ENCODE data around the gene HOGA1.

DNA sequence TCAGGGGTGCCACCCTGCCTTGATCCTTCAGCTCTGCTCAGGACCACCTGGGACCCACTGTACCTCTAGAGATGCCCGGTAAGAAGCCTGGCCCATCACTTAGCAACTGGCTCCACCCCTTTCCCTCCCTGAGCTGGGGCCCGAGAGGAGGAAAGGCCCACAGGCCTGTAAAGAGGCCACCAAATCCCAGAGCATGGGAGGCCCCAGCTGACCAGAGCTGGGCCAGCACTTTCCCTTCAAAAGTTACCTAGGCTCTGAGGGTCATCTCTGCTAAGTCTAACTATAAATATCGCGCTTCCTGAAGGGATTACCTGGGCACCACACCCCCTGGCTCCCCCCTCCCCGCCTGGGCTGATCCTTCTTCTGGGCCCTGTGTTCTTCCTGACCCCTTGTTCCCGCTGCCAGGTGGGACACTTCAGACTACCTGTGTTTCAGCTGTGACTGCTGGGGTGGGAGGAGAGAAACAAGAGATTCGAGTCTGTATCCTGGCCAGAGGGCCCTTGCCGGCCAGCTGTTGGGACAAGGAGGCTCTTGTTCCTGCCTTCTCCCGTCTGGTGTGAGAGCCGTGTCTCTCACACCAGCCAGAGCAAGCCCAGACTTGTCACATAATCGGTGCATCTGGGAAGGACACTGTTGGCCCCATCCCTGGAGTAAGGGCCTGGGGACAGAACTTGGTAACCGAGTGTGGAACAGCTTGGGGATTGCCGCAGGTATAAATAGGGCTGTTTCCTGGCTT, 34.4 kb upstream of the HOGA1 start:
- TF ChIP-seq POLR2AphosphoS5 (IDR thresholded peaks at IDR 0.05), result no peak
- no peak for TF ChIP-seq CTCF (IDR thresholded peaks at IDR 0.05)
- no peak for TF ChIP-seq EP300 (IDR thresholded peaks at IDR 0.05)
